ENCODE results near the gene MBD5.

GRCh38 chr2:147989809-147990403 is 31.0 kb upstream of the MBD5 start:
- TF ChIP-seq CTCF (IDR thresholded peaks at IDR 0.05) (peak; percentile 13 to 96 (median 59)), POLR2A (IDR thresholded peaks at IDR 0.05) (no peak)

Data from thyroid gland (tissue), 4 donors.